ENCODE data around the gene AFAP1.

The AFAP1 gene

DNA sequence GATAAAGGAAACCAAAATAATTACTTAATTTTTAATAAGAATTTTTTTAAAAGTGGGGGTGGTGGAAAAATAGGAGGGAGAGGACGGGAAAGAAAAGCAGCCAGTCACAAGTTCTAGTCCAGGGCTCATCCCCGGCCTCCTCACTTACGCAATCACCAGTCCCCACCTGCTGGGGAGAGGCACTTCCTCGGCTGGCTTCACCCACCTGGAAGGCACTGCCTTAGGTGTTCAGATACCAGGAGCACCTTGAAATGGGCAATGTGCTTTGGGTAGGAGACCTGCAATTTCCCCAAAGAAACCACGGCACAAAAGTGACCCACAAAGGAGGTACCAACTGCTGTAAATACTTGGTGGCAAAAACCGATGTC is 23.8 kb downstream of the AFAP1 start:
- H3K4me3 ChIP-seq (replicated peaks; ENCODE audit: low read depth, low read length) = no peak overlapping the region
- no peak for DNase-seq (ENCODE audit: low read depth)
- TF ChIP-seq, protein P1, sequence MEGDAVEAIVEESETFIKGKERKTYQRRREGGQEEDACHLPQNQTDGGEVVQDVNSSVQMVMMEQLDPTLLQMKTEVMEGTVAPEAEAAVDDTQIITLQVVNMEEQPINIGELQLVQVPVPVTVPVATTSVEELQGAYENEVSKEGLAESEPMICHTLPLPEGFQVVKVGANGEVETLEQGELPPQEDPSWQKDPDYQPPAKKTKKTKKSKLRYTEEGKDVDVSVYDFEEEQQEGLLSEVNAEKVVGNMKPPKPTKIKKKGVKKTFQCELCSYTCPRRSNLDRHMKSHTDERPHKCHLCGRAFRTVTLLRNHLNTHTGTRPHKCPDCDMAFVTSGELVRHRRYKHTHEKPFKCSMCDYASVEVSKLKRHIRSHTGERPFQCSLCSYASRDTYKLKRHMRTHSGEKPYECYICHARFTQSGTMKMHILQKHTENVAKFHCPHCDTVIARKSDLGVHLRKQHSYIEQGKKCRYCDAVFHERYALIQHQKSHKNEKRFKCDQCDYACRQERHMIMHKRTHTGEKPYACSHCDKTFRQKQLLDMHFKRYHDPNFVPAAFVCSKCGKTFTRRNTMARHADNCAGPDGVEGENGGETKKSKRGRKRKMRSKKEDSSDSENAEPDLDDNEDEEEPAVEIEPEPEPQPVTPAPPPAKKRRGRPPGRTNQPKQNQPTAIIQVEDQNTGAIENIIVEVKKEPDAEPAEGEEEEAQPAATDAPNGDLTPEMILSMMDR (IDR thresholded peaks at IDR 0.05; ENCODE audit: low read length, missing control alignments) = no peak

DNA sequence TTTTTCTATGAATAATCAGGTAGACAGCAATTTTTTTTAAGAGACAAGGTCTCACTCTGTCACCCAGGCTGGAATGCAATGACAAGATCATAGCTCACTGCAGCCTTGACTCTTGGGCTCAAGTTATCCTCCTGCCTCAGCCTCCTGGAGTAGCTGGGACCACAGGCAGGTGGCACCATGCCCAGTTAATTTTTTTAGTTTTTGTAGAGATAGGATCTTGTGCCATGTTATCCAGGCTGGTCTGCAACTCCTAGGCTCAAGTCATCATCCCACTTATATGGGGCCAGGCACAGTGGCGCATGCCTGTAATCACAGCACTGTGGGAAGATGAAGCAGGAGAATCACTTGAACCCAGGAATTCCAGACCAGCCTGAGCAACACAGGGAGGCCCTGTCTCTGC is 26.8 kb downstream of the AFAP1 start:
- no peak overlapping the region for H3K4me3 ChIP-seq (replicated peaks; ENCODE audit: low read depth, low read length)
- no peak for DNase-seq (ENCODE audit: low read depth)

DNA sequence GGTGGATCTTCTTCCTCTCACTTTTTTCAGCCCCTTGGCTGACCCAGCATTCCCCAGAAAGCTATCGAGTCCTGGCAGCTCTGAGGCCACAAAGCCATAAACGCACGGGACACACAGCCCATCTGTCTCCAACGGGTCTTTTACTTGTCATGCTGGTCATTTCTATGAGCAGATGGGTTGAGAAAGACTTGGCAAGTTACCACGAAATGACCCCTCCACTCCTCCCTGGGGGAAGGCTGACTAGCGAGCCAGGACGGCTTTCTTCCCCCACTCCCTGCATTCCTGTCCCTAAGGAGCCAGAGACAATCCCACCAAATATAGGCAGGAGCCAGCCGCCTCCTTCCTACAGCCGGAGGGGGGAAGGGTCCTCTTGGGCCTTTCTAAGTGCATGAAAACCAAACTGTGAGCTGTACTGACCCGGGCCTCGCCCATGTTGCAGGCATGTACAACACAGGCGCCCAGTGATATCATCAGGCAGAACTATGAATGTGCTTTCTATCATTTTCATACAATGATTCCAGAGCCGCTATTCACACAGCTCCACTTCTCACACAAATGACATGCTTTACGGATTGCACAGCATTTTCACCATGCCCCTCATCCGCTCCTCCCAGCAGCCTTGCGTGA is 28.6 kb downstream of the AFAP1 start:
- H3K4me3 ChIP-seq (replicated peaks; ENCODE audit: low read depth, low read length) = peak overlapping the region; percentile 18
- DNase-seq (ENCODE audit: low read depth) = peak; percentile 85
- TF ChIP-seq, protein P1 (IDR thresholded peaks at IDR 0.05; ENCODE audit: low read length, missing control alignments) = no peak

More for the DNA sequence above, 26.8 kb downstream of the AFAP1 start:
- TF ChIP-seq, protein P1 (IDR thresholded peaks at IDR 0.05; ENCODE audit: low read length, missing control alignments) = no peak

DNA sequence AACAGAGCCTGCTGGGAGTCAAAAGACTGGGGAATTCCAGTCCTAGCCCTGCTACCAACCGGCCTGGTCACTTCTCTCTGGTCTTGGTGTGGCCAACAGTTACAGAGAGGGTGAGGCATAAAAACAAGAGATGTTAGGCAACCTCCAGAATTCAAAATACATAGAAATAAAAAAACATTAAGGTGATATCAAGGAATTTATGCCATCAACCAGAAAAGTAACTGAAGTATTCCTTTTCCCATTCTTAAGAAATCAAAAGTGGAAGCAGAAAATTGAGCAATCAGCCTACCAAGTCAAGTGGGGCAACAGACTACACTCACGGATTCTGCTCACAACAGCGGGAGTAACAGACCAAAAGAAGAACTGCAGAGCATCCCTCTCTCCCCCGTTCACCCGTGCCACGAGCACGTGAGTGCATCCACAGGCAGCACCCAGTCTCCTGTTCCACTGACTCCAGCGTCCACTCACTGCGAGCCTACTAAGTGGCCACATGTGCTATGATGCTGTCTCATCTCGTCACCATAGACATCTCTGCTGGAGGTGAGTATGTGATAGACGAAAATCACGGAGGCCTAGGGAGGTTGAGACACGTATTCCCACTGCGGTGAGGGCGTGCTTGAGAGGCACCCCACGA is 29.3 kb downstream of the AFAP1 start:
- peak; percentile 82 for DNase-seq (ENCODE audit: low read depth)
- TF ChIP-seq, protein P1 (IDR thresholded peaks at IDR 0.05; ENCODE audit: low read length, missing control alignments) = no peak
- peak overlapping the region; percentile 16 for H3K4me3 ChIP-seq (replicated peaks; ENCODE audit: low read depth, low read length)

DNA sequence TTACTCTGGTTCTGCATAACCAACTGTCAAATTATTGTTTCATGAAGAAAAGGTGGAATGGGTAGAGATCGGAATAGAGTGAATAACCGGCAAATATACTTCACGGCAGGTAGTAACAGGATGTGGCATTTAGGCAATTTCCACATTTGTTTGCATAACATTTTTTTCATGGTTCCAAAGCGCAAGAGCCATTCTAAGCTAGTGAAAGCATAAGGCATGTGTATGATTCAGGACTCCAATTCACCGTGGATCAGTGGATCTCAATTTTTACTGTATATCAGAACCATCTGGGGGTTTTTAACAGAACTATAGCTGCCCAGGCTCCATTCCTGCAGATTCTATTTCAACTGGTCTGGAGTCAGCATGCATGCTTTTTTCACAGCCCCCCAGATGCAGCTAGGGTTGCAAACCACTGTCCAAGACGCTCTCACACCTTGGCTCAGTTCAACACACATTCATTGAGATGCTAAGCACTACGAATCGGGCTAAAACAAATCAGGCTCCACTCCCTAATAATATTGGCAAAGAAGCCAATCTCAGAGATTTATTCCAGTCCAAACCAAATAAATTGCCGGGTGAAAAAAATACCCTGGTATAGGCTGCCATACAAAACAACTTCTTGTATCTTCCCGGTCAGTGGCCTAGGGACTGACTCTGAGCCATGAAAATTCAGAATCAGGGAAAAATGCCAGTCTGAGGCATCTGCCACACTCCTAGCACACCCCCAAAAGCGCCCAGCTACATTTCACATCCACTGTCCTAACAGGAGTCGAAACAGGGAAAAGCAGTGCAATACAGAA is 30.0 kb downstream of the AFAP1 start:
- TF ChIP-seq, protein P1 (IDR thresholded peaks at IDR 0.05; ENCODE audit: low read length, missing control alignments) = no peak
- no peak for DNase-seq (ENCODE audit: low read depth)
- peak overlapping the region; percentile 16 for H3K4me3 ChIP-seq (replicated peaks; ENCODE audit: low read depth, low read length)

DNA sequence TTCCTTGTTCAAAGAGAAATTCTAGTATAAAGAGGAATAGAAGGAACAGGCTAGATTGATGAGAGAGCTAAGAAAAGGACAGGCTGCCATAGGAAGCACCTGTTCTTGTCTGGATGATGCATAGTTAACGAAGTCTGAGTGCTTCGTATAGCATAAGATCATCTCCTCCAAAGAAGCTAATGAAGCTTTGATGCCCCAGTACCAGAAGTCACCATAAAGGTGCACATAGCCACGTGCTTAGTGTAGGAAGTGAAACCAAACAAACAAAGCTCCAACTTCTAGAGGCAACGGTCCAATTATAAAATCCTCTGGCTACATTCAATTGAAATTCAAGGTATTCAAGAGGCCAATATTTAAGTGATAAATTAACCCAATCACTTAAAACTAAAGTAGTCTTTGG is 31.0 kb downstream of the AFAP1 start:
- no peak for DNase-seq (ENCODE audit: low read depth)
- TF ChIP-seq, protein P1 (IDR thresholded peaks at IDR 0.05; ENCODE audit: low read length, missing control alignments) = no peak
- no peak overlapping the region for H3K4me3 ChIP-seq (replicated peaks; ENCODE audit: low read depth, low read length)

Data from fibroblast of pulmonary artery (primary cell).